ENCODE data around the gene GIMAP8.

- TF ChIP-seq CTCF (IDR thresholded peaks at IDR 0.05) (no peak), POLR2A (IDR thresholded peaks at IDR 0.05) (no peak)
Measured at GRCh38 chr7:150449206-150449952, 1.1 kb upstream of the GIMAP8 start.
